NCI-H2227 (cell line): Measurements from ENCODE around the gene C5.
"Not testable (repeated sequence)": the region's sequence is repeated elsewhere in the genome, so short reads cannot be mapped to it uniquely, and the experiment has no call there.

Source experiments
- DNase-seq: peaks from one replicate; lab custom pipeline; 2025; ENCODE audit not compliant: unreplicated experiment; lab: John Stamatoyannopoulos, UW

C5 gene

GRCh38 chr9:121053544-121053943 lies 3.5 kb upstream of the C5 start:
- no peak for DNase-seq

- DNase-seq, result no peak
These were observed 1.5 kb downstream of the C5 start for GRCh38 chr9:121048618-121049017.

GRCh38 chr9:121048175-121048574 lies 1.9 kb downstream of the C5 start:
- no peak for DNase-seq

- no peak for DNase-seq
These were observed 11.3 kb downstream of the C5 start for GRCh38 chr9:121038804-121039203.

- no peak for DNase-seq
These were observed 11.7 kb downstream of the C5 start for GRCh38 chr9:121038362-121038761.

- not testable (repeated sequence) for DNase-seq
These were observed 14.4 kb downstream of the C5 start for GRCh38 chr9:121035717-121036116.

- no peak for DNase-seq
These were observed 15.5 kb downstream of the C5 start for GRCh38 chr9:121034529-121034928.

- no peak for DNase-seq
These were observed 20.6 kb downstream of the C5 start for GRCh38 chr9:121029469-121029868.

- DNase-seq, result not testable (repeated sequence)
These were observed 21.8 kb downstream of the C5 start for GRCh38 chr9:121028285-121028684.

GRCh38 chr9:121026768-121027167 lies 23.3 kb downstream of the C5 start:
- no peak for DNase-seq

- DNase-seq, result no peak
These were observed 23.8 kb downstream of the C5 start for GRCh38 chr9:121026260-121026691.

GRCh38 chr9:121024237-121024636 lies 25.8 kb downstream of the C5 start:
- DNase-seq, result no peak

- DNase-seq, result no peak
These were observed 27.0 kb downstream of the C5 start for GRCh38 chr9:121023064-121023463.

GRCh38 chr9:121021301-121021700 lies 28.8 kb downstream of the C5 start:
- DNase-seq, result no peak

GRCh38 chr9:121019273-121019672 lies 30.8 kb downstream of the C5 start:
- no peak for DNase-seq

- no peak for DNase-seq
These were observed 36.2 kb downstream of the C5 start for GRCh38 chr9:121013911-121014310.

GRCh38 chr9:121009650-121010049 lies 40.4 kb downstream of the C5 start:
- no peak for DNase-seq

- no peak for DNase-seq
These were observed 50.8 kb downstream of the C5 start for GRCh38 chr9:120999317-120999716.

- DNase-seq, result no peak
These were observed 52.0 kb downstream of the C5 start for GRCh38 chr9:120998111-120998510.

GRCh38 chr9:120997502-120997901 lies 52.6 kb downstream of the C5 start:
- no peak for DNase-seq

GRCh38 chr9:120996409-120996808 lies 53.7 kb downstream of the C5 start:
- no peak for DNase-seq

GRCh38 chr9:120989065-120989464 lies 61.0 kb downstream of the C5 start:
- no peak for DNase-seq

- DNase-seq, result peak; percentile 42
These were observed 64.3 kb downstream of the C5 start for GRCh38 chr9:120985819-120986222.
